OCI-LY1 (cell line): Measurements from ENCODE around the gene MCTP1.

Experiments used
- CTCF ChIP-seq: fragments of 200-600 bp; sonication (generic), shearing (Covaris generic); IDR thresholded peaks from 2 replicates; pipeline ENCODE4 v1.5.1; 2017; ENCODE audit warnings: mild to moderate bottlenecking, antibody characterized with exemption, low read length, moderate library complexity, mixed read lengths
- EZH2 ChIP-seq: fragments of 200-600 bp; sonication (generic), shearing (Covaris generic); IDR thresholded peaks from 2 replicates; pipeline ENCODE4 v1.8.0; 2017; ENCODE audit warnings: borderline replicate concordance, mixed run types, mild to moderate bottlenecking, antibody characterized with exemption, low read length, moderate library complexity, mixed read lengths

DNA sequence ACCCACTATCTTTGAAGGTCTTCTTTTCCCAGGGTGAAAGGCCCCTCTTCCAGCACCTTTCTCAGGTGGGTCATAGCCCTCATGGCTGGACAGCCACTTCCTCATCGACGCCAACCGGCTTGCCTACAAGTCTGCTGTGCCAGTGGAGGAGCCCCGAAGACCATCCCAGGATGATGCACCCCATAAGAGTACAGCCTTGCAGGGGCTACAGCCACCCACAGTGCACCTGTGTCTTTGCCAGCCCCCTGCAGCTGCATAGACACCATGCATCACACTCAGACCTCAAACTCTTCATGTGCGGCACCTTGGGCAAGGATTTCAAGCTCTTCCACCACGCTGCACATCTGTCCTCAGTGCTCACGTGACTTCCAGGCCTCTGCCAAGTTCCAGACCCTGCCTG is 493.1 kb downstream of the MCTP1 start:
- TF ChIP-seq EZH2 (no peak), CTCF (no peak)
